Amniotic epithelial cell (primary cell): ENCODE data around the gene RAB29.

Source experiments
- DNase-seq: peaks from one replicate; pipeline ENCODE4 v3.0.0-alpha.2; 2010; ENCODE audit warnings: low read depth

RAB29 gene

DNA sequence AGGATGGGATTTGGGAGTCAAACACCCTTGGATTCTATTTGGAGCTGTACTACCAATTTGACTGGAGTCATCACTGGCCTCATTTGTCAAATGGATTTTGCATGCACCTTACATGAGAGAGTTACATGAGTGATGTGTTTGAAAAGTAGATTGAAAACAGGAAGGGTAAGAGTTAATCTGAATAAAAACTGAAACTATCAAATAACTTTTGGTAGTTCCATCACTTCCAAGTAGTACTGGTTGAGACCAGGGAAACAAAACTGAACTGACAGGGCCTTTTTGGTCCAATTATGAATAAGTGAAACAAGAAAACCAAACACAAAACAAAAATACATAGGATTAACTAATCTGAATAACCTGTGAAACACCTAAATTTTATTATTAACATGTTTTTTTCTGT, 55.5 kb downstream of the RAB29 start:
- DNase-seq: no peak

DNA sequence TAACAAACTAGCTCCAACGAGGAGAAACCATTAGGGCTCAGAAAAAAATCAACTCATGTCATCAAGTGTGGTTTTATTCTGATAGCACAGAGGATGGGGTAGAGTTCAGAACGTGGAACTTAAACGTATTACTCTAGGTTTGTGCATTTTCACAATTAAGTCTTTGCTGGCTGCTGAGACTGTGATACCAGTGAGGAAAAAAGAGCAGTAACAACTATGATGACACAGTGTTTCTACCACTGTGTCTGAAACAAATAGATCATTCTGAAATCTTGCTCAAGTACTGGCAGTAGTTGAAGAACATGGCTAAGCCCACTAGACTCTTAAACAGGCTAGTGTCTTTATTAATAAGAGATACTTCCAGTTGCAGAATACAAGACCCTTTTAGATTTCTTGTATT, 56.3 kb downstream of the RAB29 start:
- DNase-seq: peak; percentile 18
